Measurements from ENCODE around the gene PPP2CA. TPM values are rescaled to one million over a fixed set of nuclear protein-coding genes. Genes with fewer than 3 reads are reported as not detected.
"Not testable (repeated sequence)": the region's sequence is repeated elsewhere in the genome, so short reads cannot be mapped to it uniquely, and the experiment has no call there.

PPP2CA gene
- total RNA-seq, 1 donor from 2014 or later = 118 TPM

- TF ChIP-seq, protein P1, sequence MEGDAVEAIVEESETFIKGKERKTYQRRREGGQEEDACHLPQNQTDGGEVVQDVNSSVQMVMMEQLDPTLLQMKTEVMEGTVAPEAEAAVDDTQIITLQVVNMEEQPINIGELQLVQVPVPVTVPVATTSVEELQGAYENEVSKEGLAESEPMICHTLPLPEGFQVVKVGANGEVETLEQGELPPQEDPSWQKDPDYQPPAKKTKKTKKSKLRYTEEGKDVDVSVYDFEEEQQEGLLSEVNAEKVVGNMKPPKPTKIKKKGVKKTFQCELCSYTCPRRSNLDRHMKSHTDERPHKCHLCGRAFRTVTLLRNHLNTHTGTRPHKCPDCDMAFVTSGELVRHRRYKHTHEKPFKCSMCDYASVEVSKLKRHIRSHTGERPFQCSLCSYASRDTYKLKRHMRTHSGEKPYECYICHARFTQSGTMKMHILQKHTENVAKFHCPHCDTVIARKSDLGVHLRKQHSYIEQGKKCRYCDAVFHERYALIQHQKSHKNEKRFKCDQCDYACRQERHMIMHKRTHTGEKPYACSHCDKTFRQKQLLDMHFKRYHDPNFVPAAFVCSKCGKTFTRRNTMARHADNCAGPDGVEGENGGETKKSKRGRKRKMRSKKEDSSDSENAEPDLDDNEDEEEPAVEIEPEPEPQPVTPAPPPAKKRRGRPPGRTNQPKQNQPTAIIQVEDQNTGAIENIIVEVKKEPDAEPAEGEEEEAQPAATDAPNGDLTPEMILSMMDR (IDR thresholded peaks at IDR 0.05) = no peak
- POLR2A ChIA-PET = interaction anchor here (0.6 to 3.3 kb wide), 27 partner anchors 9 to 1261 kb away, joined by 3 to 53 read pairs (median 4); partner anchors contain the start of genes C5orf24, HSPA4, JADE2 and PCBD2
- Mint-ChIP-seq H3K4me3 (peak overlapping the region; percentile 94), H3K9me3 (no peaks in the 10 kb centered on the region), H3K27ac (peak overlapping the region; percentile 95), H3K36me3 (ENCODE audit: low read depth) (peaks cover 43% of the 10 kb centered on the region), H3K27me3 (no peaks in the 10 kb centered on the region), H3K4me1 (peaks cover 58% of the 10 kb centered on the region)
- ATAC-seq (ENCODE audit: low read depth) (peak; percentile 20), DNase-seq (peak; percentile 65)
- CTCF ChIA-PET = interaction anchor here (1.1 to 1.5 kb wide), 4 partner anchors 15 to 362 kb away, joined by 4 to 5 read pairs (median 4); no protein-coding TSS in a partner anchor
- intact Hi-C loops (cut with micrococcal nuclease) = loop anchor here (2.0 to 10.0 kb wide), 6 partner anchors 40 to 1120 kb away; no protein-coding TSS in a partner anchor
Measured at GRCh38 chr5:134224888-134225779, 739 bp downstream of the PPP2CA start.

DNA sequence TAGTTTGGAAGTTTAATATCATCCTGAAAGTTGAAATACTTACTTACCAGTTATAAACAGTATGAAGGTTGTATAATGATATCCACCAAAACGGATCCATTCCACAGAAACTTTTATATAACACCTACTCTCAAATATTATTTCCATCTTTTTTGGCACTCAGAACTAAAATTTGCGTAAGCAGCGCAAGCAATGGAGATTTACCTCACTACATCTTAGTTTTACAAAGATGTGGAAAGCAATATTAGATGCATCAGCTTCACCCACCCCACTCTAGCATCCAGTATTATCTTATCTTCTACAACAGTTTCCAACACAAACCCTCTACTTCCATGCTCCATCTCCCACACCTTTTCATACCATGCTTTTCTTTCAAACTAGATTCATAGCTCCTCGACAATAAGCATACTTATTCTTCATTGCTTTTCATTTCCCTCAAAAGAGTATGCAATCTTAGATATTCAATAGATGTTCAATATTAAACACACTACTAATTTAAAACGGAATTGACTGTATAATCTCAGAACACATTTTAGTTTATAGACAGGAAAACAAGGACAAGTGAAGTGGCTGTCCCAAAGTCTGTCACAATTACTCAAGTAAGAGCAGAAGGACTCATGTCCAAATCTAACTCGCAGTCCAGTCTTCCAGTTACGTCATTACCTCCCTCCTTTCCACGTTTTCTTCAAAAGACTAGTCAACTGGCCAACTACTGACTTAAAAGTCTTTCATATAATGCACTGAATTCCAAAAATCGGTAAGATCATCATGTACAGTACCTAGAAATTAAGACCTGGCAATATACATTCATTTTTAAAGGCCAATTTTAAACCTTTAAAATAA is 2.2 kb downstream of the PPP2CA start:
- H3K27ac Mint-ChIP-seq = peak overlapping the region; percentile 65
- POLR2A ChIA-PET = interaction anchor here (2.4 kb wide), 1 partner anchor 47 kb away, joined by 9 read pairs; the partner anchor contains the start of gene SKP1
- ATAC-seq (ENCODE audit: low read depth) (no peak), DNase-seq (no peak)
- peak overlapping the region; percentile 94 for H3K4me3 Mint-ChIP-seq
- H3K36me3 Mint-ChIP-seq (ENCODE audit: low read depth) = peaks cover 54% of the 10 kb centered on the region
- peaks cover 73% of the 10 kb centered on the region for H3K4me1 Mint-ChIP-seq
- intact Hi-C loops (cut with micrococcal nuclease) = loop anchor here (2.0 to 10.0 kb wide), 3 partner anchors 39 to 1119 kb away; no protein-coding TSS in a partner anchor
- H3K27me3 Mint-ChIP-seq = no peaks in the 10 kb centered on the region
- H3K9me3 Mint-ChIP-seq = no peaks in the 10 kb centered on the region
- CTCF ChIA-PET = no interaction called here
- TF ChIP-seq, protein P1 (IDR thresholded peaks at IDR 0.05) = no peak

GRCh38 chr5:134221690-134222089 is 4.2 kb downstream of the PPP2CA start:
- H3K27me3 Mint-ChIP-seq; DNase-seq; H3K9me3 Mint-ChIP-seq; ATAC-seq (ENCODE audit: low read depth): not testable (repeated sequence)
- intact Hi-C loops (cut with micrococcal nuclease) = loop anchor here (10.0 kb wide), 1 partner anchor 1117 kb away; no protein-coding TSS in a partner anchor
- H3K36me3 Mint-ChIP-seq (ENCODE audit: low read depth) = peaks cover 61% of the 10 kb centered on the region
- H3K4me3 Mint-ChIP-seq = peak overlapping the region; percentile 50
- ChIA-PET CTCF (interaction anchor here (0.6 to 0.7 kb wide), 2 partner anchors 17 to 33 kb away, joined by 3 to 8 read pairs; no protein-coding TSS in a partner anchor), POLR2A (interaction anchor here (0.6 to 2.4 kb wide), 3 partner anchors 22 to 48 kb away, joined by 3 to 9 read pairs (median 8); partner anchors contain the start of gene SKP1)
- H3K27ac Mint-ChIP-seq = peak overlapping the region; percentile 35
- H3K4me1 Mint-ChIP-seq = peaks cover 81% of the 10 kb centered on the region

GRCh38 chr5:134215757-134216156 is 10.1 kb downstream of the PPP2CA start:
- Mint-ChIP-seq H3K4me3 (no peak overlapping the region), H3K9me3 (no peaks in the 10 kb centered on the region), H3K27me3 (no peaks in the 10 kb centered on the region), H3K27ac (no peak overlapping the region), H3K4me1 (peaks cover 79% of the 10 kb centered on the region), H3K36me3 (ENCODE audit: low read depth) (peaks cover 33% of the 10 kb centered on the region)
- DNase-seq (no peak), ATAC-seq (ENCODE audit: low read depth) (no peak)
- CTCF ChIA-PET = no interaction called here
- TF ChIP-seq, protein P1 (IDR thresholded peaks at IDR 0.05) = no peak
- intact Hi-C loops (cut with micrococcal nuclease) = no loop called here
- POLR2A ChIA-PET = interaction anchor here (0.5 to 2.0 kb wide), 3 partner anchors 10 to 22 kb away, joined by 3 to 6 read pairs (median 4); partner anchors contain the start of gene PPP2CA

DNA sequence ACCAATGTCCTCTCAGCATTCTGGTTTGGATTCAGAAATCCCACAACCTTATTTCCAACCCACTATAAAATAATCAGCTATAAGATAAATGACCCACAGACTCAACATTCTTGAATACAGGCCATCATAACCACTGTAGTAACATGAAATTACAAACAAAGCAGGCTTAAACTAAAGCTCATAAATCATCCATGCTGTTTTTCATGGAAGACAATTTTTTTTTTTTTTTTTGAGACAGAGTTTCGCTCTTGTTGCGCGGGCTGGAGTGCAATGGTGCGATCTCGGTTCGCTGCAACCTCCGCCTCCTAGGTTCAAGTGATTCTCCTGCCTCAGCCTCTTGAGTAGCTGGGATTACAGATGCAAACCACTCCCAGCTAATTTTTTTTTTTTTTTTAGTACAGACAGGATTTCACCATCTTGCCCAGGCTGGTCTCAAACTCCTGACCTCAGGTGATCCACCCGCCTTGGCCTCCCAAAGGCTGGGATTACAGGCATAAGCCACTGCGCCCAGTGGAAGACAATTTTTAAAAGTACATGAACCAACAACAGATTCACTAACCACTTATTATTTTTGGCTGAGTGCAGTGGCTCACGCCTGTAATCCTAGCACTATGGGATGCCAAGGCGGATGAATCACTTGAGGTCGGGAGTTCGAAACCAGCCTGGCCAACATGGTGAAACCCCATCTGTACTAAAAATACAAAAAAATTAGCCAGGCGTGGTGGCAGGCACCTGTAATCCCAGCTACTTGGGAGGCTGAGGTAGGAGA is 14.4 kb downstream of the PPP2CA start:
- Mint-ChIP-seq H3K36me3 (ENCODE audit: low read depth) (peaks cover 14% of the 10 kb centered on the region), H3K4me1 (peaks cover 67% of the 10 kb centered on the region), H3K4me3 (peak overlapping the region; percentile 28)
- POLR2A ChIA-PET = interaction anchor here (1.0 to 1.2 kb wide), 2 partner anchors 15 to 50 kb away, joined by 4 to 5 read pairs; partner anchors contain the start of gene PPP2CA
- DNase-seq; H3K9me3 Mint-ChIP-seq; H3K27ac Mint-ChIP-seq; H3K27me3 Mint-ChIP-seq; ATAC-seq (ENCODE audit: low read depth); intact Hi-C loops (cut with micrococcal nuclease); CTCF ChIA-PET: not testable (repeated sequence)
